HG02759 (cell line): ENCODE results near the gene TNFRSF25.

Experiments
- ATAC-seq: cut with Tn5 transposase; IDR thresholded peaks from one replicate; pipeline ENCODE4 v1.9.1; 2021; ENCODE audit warnings: mild to moderate bottlenecking, moderate library complexity; ENCODE audit not compliant: unreplicated experiment

Gene TNFRSF25, protein sequence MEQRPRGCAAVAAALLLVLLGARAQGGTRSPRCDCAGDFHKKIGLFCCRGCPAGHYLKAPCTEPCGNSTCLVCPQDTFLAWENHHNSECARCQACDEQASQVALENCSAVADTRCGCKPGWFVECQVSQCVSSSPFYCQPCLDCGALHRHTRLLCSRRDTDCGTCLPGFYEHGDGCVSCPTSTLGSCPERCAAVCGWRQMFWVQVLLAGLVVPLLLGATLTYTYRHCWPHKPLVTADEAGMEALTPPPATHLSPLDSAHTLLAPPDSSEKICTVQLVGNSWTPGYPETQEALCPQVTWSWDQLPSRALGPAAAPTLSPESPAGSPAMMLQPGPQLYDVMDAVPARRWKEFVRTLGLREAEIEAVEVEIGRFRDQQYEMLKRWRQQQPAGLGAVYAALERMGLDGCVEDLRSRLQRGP

DNA sequence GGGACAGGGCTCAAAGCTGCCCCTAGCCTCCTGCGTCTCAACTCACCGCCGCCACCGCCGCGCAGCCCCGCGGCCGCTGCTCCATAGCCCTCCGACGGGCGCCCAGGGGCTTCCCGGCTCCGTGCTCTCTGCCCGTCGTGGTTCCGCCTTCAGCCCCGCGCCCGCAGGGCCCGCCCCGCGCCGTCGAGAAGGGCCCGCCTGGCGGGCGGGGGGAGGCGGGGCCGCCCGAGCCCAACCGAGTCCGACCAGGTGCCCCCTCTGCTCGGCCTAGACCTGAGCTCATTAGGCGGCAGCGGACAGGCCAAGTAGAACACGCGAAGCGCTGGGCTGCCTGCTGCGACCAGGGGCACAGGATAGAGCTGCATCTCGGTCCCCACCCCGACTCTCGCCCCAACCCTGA lies at the start of gene TNFRSF25:
TSS of gene TNFRSF25 (minus strand) at position 151 of the 400 bp plus-strand sequence. CDS start at position 85, 66 bp downstream.
- ATAC-seq = no peak

DNA sequence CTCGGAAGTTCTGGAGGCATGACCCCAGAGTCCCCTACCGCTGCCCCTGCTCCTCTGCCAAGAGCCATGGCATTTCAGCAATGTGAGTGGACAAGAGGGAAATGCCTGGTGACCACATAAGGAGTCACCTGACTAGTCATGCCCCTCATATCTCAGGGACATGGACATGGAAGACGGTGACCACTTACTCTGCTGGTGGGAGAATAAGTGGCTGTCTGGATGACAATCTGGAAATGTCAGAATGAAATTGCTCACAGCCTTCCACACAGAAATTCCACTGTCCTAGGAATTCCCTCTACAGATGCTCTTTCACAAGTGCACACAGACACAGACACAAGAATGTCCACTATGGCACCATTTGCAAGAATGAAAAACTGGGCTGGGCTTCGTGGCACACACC lies 49.8 kb upstream of the TNFRSF25 start:
- ATAC-seq = no peak

- no peak for ATAC-seq
Observed at GRCh38 chr1:6513320-6513801, 47.4 kb upstream of the TNFRSF25 start.

DNA sequence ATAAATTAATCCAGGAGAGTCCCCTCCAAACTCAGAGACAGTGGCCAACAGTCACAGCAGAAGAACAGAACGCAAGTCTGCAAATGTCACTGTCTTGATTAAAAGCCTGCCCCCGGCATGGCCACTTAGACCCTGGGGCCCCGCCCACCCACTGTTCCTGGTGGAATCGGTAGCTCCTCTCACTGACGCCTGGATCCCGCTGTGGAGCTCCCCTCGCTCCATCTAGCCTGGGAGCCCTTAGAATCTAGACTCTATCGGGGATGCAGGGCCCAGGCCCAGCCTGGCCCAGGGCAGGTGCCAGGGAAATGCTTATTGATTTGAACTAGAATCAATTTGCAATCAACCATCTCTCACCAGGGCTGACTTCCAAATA lies 46.9 kb upstream of the TNFRSF25 start:
- ATAC-seq = no peak

DNA sequence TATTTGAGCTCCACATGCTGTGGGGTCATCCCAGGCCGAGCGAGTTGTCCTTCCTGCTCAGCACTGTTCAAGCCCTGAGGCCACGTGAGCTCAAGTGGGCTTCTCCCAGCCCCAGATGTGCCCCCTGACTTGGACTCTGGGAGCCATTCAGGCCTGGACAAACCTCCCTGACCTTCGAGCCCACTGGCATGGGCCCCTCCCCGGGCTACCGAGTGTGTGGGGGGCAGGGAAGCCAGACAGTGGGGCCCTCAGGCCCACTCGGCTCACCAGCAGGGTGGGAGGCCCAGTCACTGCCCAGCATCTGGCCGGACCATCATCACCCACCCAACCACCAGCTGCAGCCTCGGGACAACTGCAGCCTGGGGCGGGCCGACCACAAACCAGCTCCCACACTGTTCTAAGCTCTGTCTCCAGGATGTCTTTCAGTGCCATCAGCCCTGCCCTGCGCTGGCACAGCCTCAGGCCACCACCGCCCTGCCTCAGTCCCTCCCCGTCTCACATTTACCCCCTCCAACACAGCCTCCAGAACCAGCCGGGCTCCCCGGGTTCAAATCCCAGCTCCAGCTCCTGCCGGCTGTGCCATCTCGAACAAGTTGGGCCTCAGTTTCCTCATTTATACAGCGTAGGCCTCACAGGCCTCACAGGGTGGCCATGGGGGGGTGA lies 46.4 kb upstream of the TNFRSF25 start:
- no peak for ATAC-seq

DNA sequence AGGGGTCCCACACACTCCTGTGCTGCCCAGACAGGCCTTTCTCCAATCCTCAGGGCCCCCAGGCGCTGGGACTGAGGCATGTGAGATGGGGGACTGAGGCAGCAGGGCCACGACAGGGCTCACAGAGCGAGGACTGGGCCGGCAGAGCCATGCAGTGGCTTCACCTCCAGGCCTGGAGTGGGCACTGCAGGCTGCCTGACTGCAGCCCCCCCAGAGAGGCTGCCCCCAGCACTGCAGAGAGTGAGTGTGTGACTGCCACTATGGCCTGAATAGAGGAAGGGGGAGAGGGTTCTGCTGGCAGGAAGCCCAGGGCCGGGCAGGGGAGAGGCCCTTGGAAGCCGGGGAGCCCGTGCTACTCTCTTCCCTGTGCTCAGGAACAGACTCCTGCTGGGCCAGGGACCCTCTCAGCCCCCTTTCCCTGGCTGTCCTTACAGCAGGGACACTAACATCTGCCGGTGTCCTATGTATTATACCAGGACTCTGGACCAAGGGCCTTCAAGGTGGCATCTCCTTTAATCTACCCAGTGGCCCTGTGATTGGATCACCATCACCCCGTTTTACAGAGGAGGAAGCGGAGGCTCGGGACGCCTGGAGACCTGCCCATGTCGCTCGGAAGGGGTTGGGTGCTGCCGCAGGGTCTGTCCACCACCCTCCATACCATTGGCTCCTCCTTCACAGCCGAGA lies 45.7 kb upstream of the TNFRSF25 start:
- no peak for ATAC-seq

DNA sequence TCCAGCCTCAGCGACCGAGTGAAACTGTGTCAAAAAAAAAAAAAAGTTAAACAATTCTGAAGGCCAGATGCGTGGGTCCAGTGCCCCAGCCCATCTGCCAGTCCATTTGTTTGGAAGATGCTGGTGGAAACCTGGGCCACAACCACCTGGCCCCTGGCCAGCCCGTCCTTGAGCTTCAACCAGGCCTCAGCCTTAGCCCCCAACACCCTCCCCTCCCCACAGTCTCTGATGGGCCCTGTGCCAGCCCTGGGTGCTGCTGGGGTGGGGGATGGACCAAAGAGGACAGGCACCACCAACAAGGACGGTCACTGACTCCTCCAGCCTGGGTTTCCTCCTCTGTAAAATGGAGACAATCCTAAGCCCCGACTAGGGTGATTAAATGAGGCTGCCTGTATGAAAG lies 45.1 kb upstream of the TNFRSF25 start:
- ATAC-seq = no peak

DNA sequence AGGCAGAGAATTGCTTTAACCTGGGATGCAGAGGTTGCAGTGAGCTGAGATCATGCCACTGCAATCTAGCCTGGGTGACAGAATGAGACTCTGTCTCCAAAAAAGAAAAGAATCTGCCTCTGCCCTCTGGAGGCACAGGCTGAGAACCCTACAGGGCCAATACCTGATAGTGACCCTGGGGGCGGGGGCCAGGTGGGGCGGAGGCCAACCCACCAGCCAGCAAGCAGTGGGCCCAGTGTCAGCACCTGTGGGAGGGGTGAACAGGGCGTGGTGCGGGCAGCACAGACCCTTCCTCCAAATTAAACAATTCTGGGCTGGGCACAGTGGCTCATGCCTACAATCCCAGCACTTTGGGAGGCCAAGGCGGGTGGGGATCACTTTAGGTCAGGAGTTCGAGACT lies 44.5 kb upstream of the TNFRSF25 start:
- ATAC-seq = no peak

GRCh38 chr1:6509919-6510291 lies 43.9 kb upstream of the TNFRSF25 start:
- ATAC-seq = no peak

DNA sequence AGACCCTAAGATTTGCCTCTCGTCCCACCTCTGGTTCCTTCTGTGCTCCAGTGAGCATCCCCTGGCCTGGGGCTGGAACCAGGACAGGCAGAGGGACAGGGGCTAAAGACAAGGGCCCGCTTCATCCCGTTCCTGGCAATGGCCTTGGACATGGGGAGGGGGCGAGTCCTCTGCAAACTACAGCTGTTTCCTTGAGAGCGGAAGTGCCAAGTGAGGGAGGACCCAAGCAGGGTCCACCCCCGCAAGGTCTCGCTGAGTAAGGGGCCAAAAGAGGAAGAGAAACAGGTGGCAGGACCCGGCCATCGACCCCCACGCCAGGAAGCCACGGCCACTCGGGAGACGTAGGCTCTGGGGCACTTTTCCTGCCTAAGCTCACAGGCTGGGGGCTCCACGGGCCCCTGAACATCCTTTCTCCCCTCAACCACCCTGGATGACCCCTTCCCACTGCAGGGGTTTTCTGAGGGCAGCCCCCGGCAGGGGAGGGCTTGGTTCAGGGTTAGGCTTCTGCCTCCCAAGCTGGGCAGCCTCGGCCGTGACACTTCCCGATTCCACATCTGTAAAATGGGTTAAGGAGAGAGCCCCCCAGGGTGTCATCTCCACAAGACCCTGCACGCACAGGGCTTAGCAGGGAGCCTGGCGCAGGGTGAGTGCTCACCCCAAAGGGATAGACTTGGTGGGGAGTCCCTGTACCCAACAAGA lies 43.4 kb upstream of the TNFRSF25 start:
- ATAC-seq = no peak

DNA sequence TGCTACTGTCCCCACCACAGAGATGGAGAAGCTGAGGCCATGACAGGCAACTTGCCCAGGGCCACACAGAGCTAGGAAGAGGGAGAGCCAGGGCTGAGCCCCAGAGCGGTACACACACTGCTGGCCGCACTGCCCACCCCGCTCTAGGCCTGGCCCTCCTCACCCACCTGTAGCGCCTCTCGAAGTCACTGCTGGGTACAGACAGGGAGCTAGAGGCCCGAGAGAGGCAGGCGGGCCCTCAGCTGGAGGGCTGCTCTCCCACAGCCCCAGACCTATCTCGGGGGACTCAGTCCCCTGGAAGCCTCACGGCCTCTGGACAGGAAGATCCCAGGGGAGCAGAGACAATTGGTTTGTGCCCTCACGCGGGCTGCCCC lies 42.8 kb upstream of the TNFRSF25 start:
- no peak for ATAC-seq

- ATAC-seq = no peak
Observed at GRCh38 chr1:6508154-6508815, 42.3 kb upstream of the TNFRSF25 start.

DNA sequence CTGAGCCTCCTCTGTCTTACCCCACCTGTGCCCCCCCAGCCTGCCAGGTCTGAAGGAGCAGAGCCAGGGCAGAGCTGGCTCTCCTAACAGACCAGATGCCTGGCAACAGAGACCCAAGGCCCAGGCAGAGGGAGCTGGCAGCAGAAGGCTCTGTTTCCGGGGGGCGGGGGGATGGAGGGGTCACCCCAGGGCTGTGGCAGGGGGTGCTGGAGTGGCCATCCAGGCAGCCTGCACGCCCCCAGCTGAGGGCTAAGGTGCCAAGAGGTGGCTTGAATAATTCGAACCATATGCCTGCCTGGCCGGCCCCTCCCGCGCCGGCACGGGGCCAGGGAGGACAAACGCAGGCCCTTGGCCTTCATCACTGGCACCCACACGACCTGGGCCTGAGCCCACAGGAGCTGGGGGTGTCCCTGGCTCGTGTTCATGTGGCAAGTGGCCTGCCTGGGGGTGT lies 41.5 kb upstream of the TNFRSF25 start:
- no peak for ATAC-seq

GRCh38 chr1:6507037-6507428 lies 41.1 kb upstream of the TNFRSF25 start:
- ATAC-seq = no peak

- no peak for ATAC-seq
Observed at GRCh38 chr1:6506210-6507036, 40.5 kb upstream of the TNFRSF25 start.

DNA sequence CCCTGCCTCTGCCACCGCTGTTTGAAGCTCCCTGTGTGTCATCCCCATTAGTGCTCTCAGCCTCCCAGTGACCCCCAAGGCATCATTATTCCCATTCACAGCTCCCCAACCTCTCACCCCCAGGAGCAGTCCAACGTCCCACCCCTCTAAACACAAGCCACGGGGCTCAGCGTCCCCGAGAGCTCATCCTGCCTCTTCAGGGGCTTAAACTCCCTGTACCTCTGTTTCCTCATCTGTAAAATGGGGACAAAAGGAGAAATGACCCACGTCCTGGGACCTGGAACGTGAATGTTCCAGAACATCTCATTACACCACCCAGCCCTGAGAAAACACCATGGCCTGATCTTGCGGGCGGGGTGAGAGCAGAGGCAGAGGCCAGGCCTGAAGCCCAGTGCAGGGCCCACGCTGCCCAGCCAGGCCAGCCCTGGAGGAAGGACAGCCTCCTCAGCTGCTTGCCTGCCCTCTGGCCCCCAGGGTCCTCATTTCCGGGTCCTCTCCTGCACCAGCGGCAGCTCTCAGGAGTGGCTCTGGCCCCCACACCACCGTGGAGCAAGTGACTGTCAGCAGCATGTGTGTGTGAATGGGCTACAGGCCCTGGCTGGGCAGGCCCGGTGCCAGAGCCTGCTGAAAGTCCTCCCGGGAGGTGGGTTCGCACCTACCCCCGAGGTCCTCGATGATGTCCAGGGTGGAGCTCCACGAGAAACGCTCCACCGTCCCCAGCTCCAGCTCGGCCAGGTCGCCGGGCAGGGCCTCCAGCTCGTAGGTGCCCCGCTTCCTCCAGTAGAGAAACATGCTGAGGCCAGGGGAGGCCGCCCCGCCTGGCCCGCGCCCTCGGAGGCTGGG lies 39.6 kb upstream of the TNFRSF25 start:
- no peak for ATAC-seq

DNA sequence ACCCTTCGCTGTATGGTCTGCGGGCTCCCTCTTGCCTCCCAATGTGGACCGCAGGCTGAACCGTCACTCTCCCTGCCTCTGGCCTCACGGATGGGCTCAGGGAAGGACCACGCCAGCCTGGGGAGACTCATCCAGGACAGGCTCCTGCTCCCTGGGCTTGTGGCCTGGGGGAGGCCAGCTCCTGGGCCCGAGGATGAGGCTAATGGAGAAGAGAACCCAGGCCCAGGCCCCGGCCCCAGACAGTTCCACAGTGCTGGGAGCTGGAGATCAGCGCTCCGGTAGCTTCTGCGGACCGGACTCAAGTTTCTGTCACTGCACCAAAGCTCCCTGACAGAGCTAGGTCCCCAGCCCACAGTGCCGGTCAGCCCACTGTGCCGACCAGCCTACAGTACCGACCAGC lies 38.9 kb upstream of the TNFRSF25 start:
- ATAC-seq = no peak

GRCh38 chr1:6503884-6504602 lies 38.1 kb upstream of the TNFRSF25 start:
- no peak for ATAC-seq
